Measurements from ENCODE around the gene BDKRB1.

Gene BDKRB1

GRCh38 chr14:96247031-96247430 lies 9.0 kb upstream of the BDKRB1 start:
- Histone ChIP-seq H3K27me3 (ENCODE audit: insufficient read depth, low read depth) (no peaks in the 10 kb centered on the region), H3K9ac (no peak overlapping the region), H2AFZ (ENCODE audit: low read depth) (no peak overlapping the region), H3K79me2 (ENCODE audit: insufficient read depth, low read depth) (no peaks in the 10 kb centered on the region), H3K4me3 (IDR thresholded peaks at IDR 0.05; ENCODE audit: insufficient read depth, low read depth, low read length) (no peak overlapping the region), H4K20me1 (ENCODE audit: insufficient read depth) (no peaks in the 10 kb centered on the region), H3K4me2 (no peak overlapping the region), H3K36me3 (ENCODE audit: insufficient read depth) (no peaks in the 10 kb centered on the region), H3K4me1 (ENCODE audit: low read depth, poor library complexity, severe bottlenecking) (no peaks in the 10 kb centered on the region), H3K27ac (no peak overlapping the region)
- TF ChIP-seq CTCF (conservative IDR thresholded peaks at IDR 0.05; ENCODE audit: low read depth, low read length): no peak

- H3K4me2 ChIP-seq: no peak overlapping the region
- no peak overlapping the region for H3K27ac ChIP-seq
- H3K27me3 ChIP-seq (ENCODE audit: insufficient read depth, low read depth): no peaks in the 10 kb centered on the region
- no peak overlapping the region for H2AFZ ChIP-seq (ENCODE audit: low read depth)
- no peaks in the 10 kb centered on the region for H3K36me3 ChIP-seq (ENCODE audit: insufficient read depth)
- H3K4me3 ChIP-seq (IDR thresholded peaks at IDR 0.05; ENCODE audit: insufficient read depth, low read depth, low read length): no peak overlapping the region
- H3K4me1 ChIP-seq (ENCODE audit: low read depth, poor library complexity, severe bottlenecking): no peaks in the 10 kb centered on the region
- H3K9ac ChIP-seq: no peak overlapping the region
- no peaks in the 10 kb centered on the region for H4K20me1 ChIP-seq (ENCODE audit: insufficient read depth)
- TF ChIP-seq CTCF (conservative IDR thresholded peaks at IDR 0.05; ENCODE audit: low read depth, low read length): no peak
- no peaks in the 10 kb centered on the region for H3K79me2 ChIP-seq (ENCODE audit: insufficient read depth, low read depth)
Measured at GRCh38 chr14:96249029-96249428, 7.0 kb upstream of the BDKRB1 start.

- Histone ChIP-seq H3K4me2 (no peak overlapping the region), H2AFZ (ENCODE audit: low read depth) (no peak overlapping the region), H3K27ac (no peak overlapping the region), H3K36me3 (ENCODE audit: insufficient read depth) (no peaks in the 10 kb centered on the region), H3K27me3 (ENCODE audit: insufficient read depth, low read depth) (no peaks in the 10 kb centered on the region), H3K79me2 (ENCODE audit: insufficient read depth, low read depth) (no peaks in the 10 kb centered on the region), H4K20me1 (ENCODE audit: insufficient read depth) (no peaks in the 10 kb centered on the region), H3K9ac (no peak overlapping the region), H3K4me1 (ENCODE audit: low read depth, poor library complexity, severe bottlenecking) (no peaks in the 10 kb centered on the region), H3K4me3 (IDR thresholded peaks at IDR 0.05; ENCODE audit: insufficient read depth, low read depth, low read length) (no peak overlapping the region)
- TF ChIP-seq CTCF (conservative IDR thresholded peaks at IDR 0.05; ENCODE audit: low read depth, low read length): no peak
Measured at GRCh38 chr14:96250485-96250884, 5.5 kb upstream of the BDKRB1 start.

GRCh38 chr14:96251656-96252155 lies 4.3 kb upstream of the BDKRB1 start:
- Histone ChIP-seq H3K27ac (no peak overlapping the region), H2AFZ (ENCODE audit: low read depth) (no peak overlapping the region), H4K20me1 (ENCODE audit: insufficient read depth) (no peaks in the 10 kb centered on the region), H3K4me3 (IDR thresholded peaks at IDR 0.05; ENCODE audit: insufficient read depth, low read depth, low read length) (no peak overlapping the region), H3K27me3 (ENCODE audit: insufficient read depth, low read depth) (no peaks in the 10 kb centered on the region), H3K4me1 (ENCODE audit: low read depth, poor library complexity, severe bottlenecking) (no peaks in the 10 kb centered on the region), H3K79me2 (ENCODE audit: insufficient read depth, low read depth) (no peaks in the 10 kb centered on the region), H3K4me2 (no peak overlapping the region), H3K36me3 (ENCODE audit: insufficient read depth) (no peaks in the 10 kb centered on the region), H3K9ac (no peak overlapping the region)
- no peak for TF ChIP-seq CTCF (conservative IDR thresholded peaks at IDR 0.05; ENCODE audit: low read depth, low read length)
